ENCODE data around the gene GPC1.

GPC1 gene

GRCh38 chr2:240434728-240435456 is 571 bp upstream of the GPC1 start:
- in situ Hi-C loops (cut with MboI; ENCODE audit: low pct_unique_long_range_greater_than_20kb, low sequenced_read_pairs, unreplicated experiment), result no loop called here
- DNase-seq (ENCODE audit: low spot score), result peak; percentile 97
- TF ChIP-seq CTCF (IDR thresholded peaks at IDR 0.05; ENCODE audit: extremely low read depth, insufficient read depth, missing control alignments), result no peak

- no peak for DNase-seq (ENCODE audit: low spot score)
- in situ Hi-C loops (cut with MboI; ENCODE audit: low pct_unique_long_range_greater_than_20kb, low sequenced_read_pairs, unreplicated experiment), result no loop called here
- TF ChIP-seq CTCF (IDR thresholded peaks at IDR 0.05; ENCODE audit: extremely low read depth, insufficient read depth, missing control alignments), result no peak
Observed at GRCh38 chr2:240435948-240436682, 652 bp downstream of the GPC1 start.

DNA sequence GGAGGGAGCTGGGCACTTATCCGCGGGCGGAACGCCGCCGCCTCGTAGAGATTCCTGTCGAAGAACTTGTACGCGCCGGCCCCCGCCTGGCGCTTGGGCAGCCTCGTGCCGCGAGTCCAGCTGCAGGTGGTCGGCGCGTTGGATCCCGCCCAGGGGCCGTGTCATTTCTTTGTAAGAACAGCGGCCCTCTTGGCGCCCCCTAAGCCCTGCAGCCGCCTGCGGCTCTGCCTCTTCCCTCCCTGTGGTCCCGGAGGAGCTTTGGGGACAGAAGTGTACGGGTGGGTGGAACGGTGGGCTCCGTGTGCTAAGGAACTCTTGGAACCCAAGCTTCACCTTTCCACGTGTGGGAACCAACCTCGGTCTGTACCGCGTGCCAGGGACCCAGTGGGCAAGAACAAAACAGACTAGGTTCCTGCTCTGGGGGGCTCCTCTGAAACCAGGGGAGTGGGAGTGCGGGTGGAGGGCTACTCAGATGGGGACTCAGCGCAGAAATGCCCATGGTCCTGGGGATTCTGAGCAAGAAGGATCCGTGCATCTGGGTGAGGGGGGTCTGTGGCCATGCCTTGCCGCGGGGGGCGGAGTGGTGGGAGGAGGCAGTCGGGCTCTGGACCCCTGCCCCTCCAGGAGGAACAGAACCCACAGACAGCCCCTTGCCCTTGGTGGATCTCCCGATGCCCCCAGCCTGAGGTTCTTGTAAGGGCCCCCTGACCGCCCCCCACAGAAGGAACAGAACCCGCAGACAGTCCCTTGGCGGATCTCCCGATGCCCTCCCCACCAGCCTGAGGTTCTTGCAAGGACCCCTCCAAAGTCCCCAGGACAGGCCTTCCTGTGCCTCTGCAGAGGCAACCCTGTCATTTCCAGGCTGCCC is 1.5 kb downstream of the GPC1 start:
- TF ChIP-seq CTCF (IDR thresholded peaks at IDR 0.05; ENCODE audit: extremely low read depth, insufficient read depth, missing control alignments), result no peak
- no peak for DNase-seq (ENCODE audit: low spot score)
- in situ Hi-C loops (cut with MboI; ENCODE audit: low pct_unique_long_range_greater_than_20kb, low sequenced_read_pairs, unreplicated experiment), result no loop called here

GRCh38 chr2:240437551-240437860 is 2.0 kb downstream of the GPC1 start:
- in situ Hi-C loops (cut with MboI; ENCODE audit: low pct_unique_long_range_greater_than_20kb, low sequenced_read_pairs, unreplicated experiment), result no loop called here
- no peak for TF ChIP-seq CTCF (IDR thresholded peaks at IDR 0.05; ENCODE audit: extremely low read depth, insufficient read depth, missing control alignments)
- DNase-seq (ENCODE audit: low spot score), result no peak

DNA sequence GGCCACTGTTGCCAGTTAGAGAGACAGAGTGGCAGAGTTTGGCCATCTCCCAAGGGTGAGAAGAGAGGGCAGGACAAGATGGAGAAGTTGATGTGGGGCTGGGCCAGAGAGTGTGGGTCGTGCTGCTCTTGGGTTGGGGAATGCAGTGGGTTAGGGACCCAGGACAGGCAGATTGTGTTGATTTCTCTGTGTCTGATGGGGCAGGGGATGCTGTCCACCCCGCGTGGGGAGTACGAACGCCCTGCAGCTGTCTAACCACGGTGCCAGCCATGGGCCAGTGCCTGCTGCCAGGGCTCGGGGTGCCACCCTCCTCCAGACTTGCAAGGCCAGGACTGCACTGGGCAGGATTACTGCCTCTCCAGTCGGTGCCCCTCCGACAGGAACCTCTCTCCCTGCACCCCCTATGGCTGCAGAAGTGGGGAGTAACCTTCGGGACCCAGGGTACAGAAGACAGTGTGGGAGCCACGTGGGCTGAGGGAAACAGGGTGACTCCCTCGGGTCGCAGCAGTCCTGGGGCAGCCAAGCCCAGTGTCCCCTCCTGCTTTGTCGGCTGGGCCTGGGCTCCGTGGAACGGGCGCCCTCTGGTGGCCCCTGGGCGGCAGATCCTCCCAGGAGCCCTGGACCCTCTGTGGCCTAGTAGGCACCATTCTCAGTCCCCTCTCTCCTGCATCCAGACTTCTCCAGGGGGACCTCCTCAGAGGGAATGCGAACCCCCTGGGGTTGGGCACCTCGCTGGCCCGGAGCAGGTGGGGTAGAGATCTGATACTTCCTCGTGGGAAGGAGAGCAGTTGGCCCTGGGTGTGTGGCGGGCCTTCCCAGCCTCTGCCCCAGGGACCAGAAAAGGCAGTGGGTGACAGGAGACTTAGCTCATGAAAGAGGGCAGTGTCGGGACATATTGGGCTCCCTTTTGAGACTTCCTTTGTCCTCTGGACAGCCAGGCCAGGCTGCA is 2.7 kb downstream of the GPC1 start:
- in situ Hi-C loops (cut with MboI; ENCODE audit: low pct_unique_long_range_greater_than_20kb, low sequenced_read_pairs, unreplicated experiment), result no loop called here
- DNase-seq (ENCODE audit: low spot score), result peak; percentile 92
- peak; percentile 96 for TF ChIP-seq CTCF (IDR thresholded peaks at IDR 0.05; ENCODE audit: extremely low read depth, insufficient read depth, missing control alignments)
